ENCODE data around the gene SLCO4A1.

The SLCO4A1 gene

GRCh38 chr20:62645613-62646012, 3.3 kb downstream of the SLCO4A1 start:
- peak overlapping the region in 1 of 2 donors; percentile 14 for H3K9ac ChIP-seq (ENCODE audit: low read depth in 1 of 2, low read length in 2 of 2)
- H3K4me1 ChIP-seq (ENCODE audit: control insufficient read depth in 1 of 2, insufficient read depth in 2 of 2, low read length in 2 of 2) = peaks cover 68 to 80% of the 10 kb centered on the region in 2 donors
- H3K27ac ChIP-seq (ENCODE audit: low read depth, low read length) = no peak overlapping the region
- H3K9me3 ChIP-seq (ENCODE audit: control insufficient read depth in 1 of 2, low read length in 2 of 2) = no peaks in the 10 kb centered on the region
- H3K36me3 ChIP-seq (ENCODE audit: control insufficient read depth in 1 of 2, insufficient read depth in 2 of 2, low read length in 2 of 2) = no peaks in the 10 kb centered on the region
- H3K27me3 ChIP-seq (ENCODE audit: control insufficient read depth in 1 of 2, insufficient read depth in 2 of 2, low read length in 2 of 2) = no peaks in the 10 kb centered on the region
- no peak overlapping the region for H3K4me3 ChIP-seq (ENCODE audit: low read depth in 1 of 2, low read length in 2 of 2)

DNA sequence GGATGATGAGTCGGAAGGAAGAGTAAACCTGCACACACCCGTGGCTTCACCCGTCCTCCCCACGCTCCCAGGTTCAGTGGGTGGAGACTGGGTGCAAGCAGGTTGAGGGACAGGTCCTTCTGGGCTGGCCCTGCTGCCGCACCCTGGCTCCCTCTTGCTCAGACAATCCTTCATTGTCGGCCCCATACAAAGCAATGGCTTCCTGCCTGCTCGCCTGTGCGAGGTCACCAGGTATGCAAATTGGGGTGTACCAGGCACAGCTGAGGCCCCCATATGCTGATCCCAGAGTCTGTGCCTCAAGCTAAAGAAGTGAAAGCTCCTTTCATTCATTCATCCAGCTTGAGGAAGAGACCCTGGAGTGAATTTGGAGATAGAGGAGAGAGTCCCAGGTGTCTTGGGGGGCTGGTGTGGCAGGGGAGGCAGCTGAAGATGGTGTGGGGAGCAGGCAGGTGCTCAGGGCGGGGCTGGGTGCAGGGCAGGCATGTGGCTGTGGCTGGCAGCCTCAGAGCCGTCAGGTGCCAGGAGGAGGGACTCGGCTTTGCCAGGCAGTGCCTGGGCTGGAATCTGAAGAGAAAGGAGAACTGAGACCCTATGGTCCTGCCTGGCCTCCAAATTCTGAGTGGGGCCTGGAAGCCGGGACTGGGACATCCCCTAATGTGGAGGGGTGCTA, 4.7 kb downstream of the SLCO4A1 start:
- H3K27ac ChIP-seq (ENCODE audit: low read depth, low read length) = peak overlapping the region; percentile 58

DNA sequence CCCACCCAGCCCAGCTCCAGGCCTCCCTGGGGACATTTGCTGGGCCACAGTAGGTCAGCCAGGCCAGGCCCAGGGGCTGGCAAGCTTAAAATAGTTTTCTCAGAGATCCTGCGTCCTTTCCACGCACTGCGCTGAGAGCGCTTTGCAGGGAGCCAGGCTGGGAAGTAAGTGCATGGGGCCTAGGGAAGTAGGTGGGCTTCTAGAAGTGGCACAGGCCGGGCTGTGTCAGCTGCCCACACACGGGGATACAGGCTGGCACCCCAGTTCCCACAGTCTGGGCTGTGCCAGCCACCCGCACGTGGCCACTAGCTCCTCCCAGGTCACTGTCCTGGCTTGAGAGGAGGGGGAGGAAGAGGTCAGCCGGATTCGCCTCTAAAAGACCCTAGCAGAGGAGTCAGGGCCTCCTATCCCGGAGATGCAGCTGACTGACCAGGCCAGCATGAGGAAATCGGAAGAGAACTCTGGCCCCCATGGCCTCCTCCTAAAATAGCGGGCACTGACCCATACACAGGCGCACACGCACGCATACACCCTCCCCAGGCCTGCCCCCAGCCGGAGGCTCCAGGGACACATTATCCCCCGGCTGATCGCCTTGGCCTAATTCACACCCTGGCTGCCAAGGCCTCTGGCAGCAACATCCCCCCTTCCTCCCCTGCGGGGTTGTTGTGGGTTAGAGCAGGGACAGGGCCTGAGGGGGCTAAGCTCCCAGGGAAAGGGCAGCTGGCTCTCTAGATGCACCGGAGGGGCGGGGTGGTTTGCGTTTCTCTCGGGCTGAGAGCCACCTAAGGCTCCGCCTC, 5.4 kb downstream of the SLCO4A1 start:
- H3K4me1 ChIP-seq (ENCODE audit: control insufficient read depth in 1 of 2, insufficient read depth in 2 of 2, low read length in 2 of 2) = peaks cover 78 to 88% of the 10 kb centered on the region in 2 donors
- peak overlapping the region; percentile 49 for H3K27ac ChIP-seq (ENCODE audit: low read depth, low read length)
- peak overlapping the region in 1 of 2 donors; percentile 19 for H3K4me3 ChIP-seq (ENCODE audit: low read depth in 1 of 2, low read length in 2 of 2)
- no peaks in the 10 kb centered on the region for H3K36me3 ChIP-seq (ENCODE audit: control insufficient read depth in 1 of 2, insufficient read depth in 2 of 2, low read length in 2 of 2)
- H3K27me3 ChIP-seq (ENCODE audit: control insufficient read depth in 1 of 2, insufficient read depth in 2 of 2, low read length in 2 of 2) = no peaks in the 10 kb centered on the region
- peak overlapping the region; percentile 65 to 67 for H3K9ac ChIP-seq (ENCODE audit: low read depth in 1 of 2, low read length in 2 of 2)
- H3K9me3 ChIP-seq (ENCODE audit: control insufficient read depth in 1 of 2, low read length in 2 of 2) = no peaks in the 10 kb centered on the region

More for the DNA sequence above, 4.7 kb downstream of the SLCO4A1 start:
- no peaks in the 10 kb centered on the region for H3K9me3 ChIP-seq (ENCODE audit: control insufficient read depth in 1 of 2, low read length in 2 of 2)
- H3K27me3 ChIP-seq (ENCODE audit: control insufficient read depth in 1 of 2, insufficient read depth in 2 of 2, low read length in 2 of 2) = no peaks in the 10 kb centered on the region
- H3K36me3 ChIP-seq (ENCODE audit: control insufficient read depth in 1 of 2, insufficient read depth in 2 of 2, low read length in 2 of 2) = no peaks in the 10 kb centered on the region
- H3K4me1 ChIP-seq (ENCODE audit: control insufficient read depth in 1 of 2, insufficient read depth in 2 of 2, low read length in 2 of 2) = peaks cover 74 to 83% of the 10 kb centered on the region in 2 donors
- peak overlapping the region; percentile 65 to 67 for H3K9ac ChIP-seq (ENCODE audit: low read depth in 1 of 2, low read length in 2 of 2)
- H3K4me3 ChIP-seq (ENCODE audit: low read depth in 1 of 2, low read length in 2 of 2) = no peak overlapping the region

GRCh38 chr20:62648318-62648995, 6.2 kb downstream of the SLCO4A1 start:
- H3K9ac ChIP-seq (ENCODE audit: low read depth in 1 of 2, low read length in 2 of 2) = no peak overlapping the region
- peaks cover 80 to 90% of the 10 kb centered on the region in 2 donors for H3K4me1 ChIP-seq (ENCODE audit: control insufficient read depth in 1 of 2, insufficient read depth in 2 of 2, low read length in 2 of 2)
- no peak overlapping the region for H3K27ac ChIP-seq (ENCODE audit: low read depth, low read length)

DNA sequence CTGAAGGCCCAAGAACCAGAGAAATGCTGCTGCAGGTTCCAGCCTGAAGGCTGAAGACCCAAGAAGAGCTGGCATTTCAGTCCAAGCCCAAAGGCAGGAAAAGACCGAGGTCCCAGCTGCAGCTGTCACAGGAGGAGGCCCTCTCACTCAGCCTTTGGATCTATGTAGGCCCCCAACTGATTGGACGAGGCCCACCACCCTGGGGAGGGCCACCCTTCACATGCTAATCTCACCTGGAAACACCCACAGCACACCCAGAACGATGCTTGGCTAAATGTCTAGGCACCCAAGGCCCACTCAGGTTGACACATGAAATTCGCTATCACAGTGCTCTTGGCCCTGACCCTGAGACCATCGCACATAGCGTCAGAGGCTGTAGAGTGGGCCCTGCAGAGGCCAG, 6.8 kb downstream of the SLCO4A1 start:
- H3K9ac ChIP-seq (ENCODE audit: low read depth in 1 of 2, low read length in 2 of 2) = no peak overlapping the region
- H3K27ac ChIP-seq (ENCODE audit: low read depth, low read length) = no peak overlapping the region
- no peak overlapping the region for H3K4me3 ChIP-seq (ENCODE audit: low read depth in 1 of 2, low read length in 2 of 2)
- no peaks in the 10 kb centered on the region for H3K36me3 ChIP-seq (ENCODE audit: control insufficient read depth in 1 of 2, insufficient read depth in 2 of 2, low read length in 2 of 2)
- H3K4me1 ChIP-seq (ENCODE audit: control insufficient read depth in 1 of 2, insufficient read depth in 2 of 2, low read length in 2 of 2) = peaks cover 74 to 85% of the 10 kb centered on the region in 2 donors
- no peaks in the 10 kb centered on the region for H3K9me3 ChIP-seq (ENCODE audit: control insufficient read depth in 1 of 2, low read length in 2 of 2)
- H3K27me3 ChIP-seq (ENCODE audit: control insufficient read depth in 1 of 2, insufficient read depth in 2 of 2, low read length in 2 of 2) = no peaks in the 10 kb centered on the region

More at GRCh38 chr20:62648318-62648995, 6.2 kb downstream of the SLCO4A1 start:
- no peaks in the 10 kb centered on the region for H3K9me3 ChIP-seq (ENCODE audit: control insufficient read depth in 1 of 2, low read length in 2 of 2)
- no peak overlapping the region for H3K4me3 ChIP-seq (ENCODE audit: low read depth in 1 of 2, low read length in 2 of 2)
- H3K36me3 ChIP-seq (ENCODE audit: control insufficient read depth in 1 of 2, insufficient read depth in 2 of 2, low read length in 2 of 2) = no peaks in the 10 kb centered on the region
- no peaks in the 10 kb centered on the region for H3K27me3 ChIP-seq (ENCODE audit: control insufficient read depth in 1 of 2, insufficient read depth in 2 of 2, low read length in 2 of 2)

- peaks cover 59 to 69% of the 10 kb centered on the region in 2 donors for H3K4me1 ChIP-seq (ENCODE audit: control insufficient read depth in 1 of 2, insufficient read depth in 2 of 2, low read length in 2 of 2)
These were observed 8.4 kb downstream of the SLCO4A1 start for GRCh38 chr20:62650551-62651284.

GRCh38 chr20:62651285-62652021, 9.2 kb downstream of the SLCO4A1 start:
- Histone ChIP-seq H3K4me3 (ENCODE audit: low read depth in 1 of 2, low read length in 2 of 2) (peak overlapping the region in 1 of 2 donors; percentile 15), H3K36me3 (ENCODE audit: control insufficient read depth in 1 of 2, insufficient read depth in 2 of 2, low read length in 2 of 2) (no peaks in the 10 kb centered on the region), H3K9me3 (ENCODE audit: control insufficient read depth in 1 of 2, low read length in 2 of 2) (no peaks in the 10 kb centered on the region), H3K27me3 (ENCODE audit: control insufficient read depth in 1 of 2, insufficient read depth in 2 of 2, low read length in 2 of 2) (no peaks in the 10 kb centered on the region), H3K4me1 (ENCODE audit: control insufficient read depth in 1 of 2, insufficient read depth in 2 of 2, low read length in 2 of 2) (peaks cover 51 to 64% of the 10 kb centered on the region in 2 donors), H3K27ac (ENCODE audit: low read depth, low read length) (peak overlapping the region; percentile 89), H3K9ac (ENCODE audit: low read depth in 1 of 2, low read length in 2 of 2) (peak overlapping the region; percentile 3 to 62)

More at GRCh38 chr20:62650551-62651284, 8.4 kb downstream of the SLCO4A1 start:
- Histone ChIP-seq H3K27ac (ENCODE audit: low read depth, low read length) (peak overlapping the region; percentile 24), H3K36me3 (ENCODE audit: control insufficient read depth in 1 of 2, insufficient read depth in 2 of 2, low read length in 2 of 2) (no peaks in the 10 kb centered on the region), H3K9ac (ENCODE audit: low read depth in 1 of 2, low read length in 2 of 2) (peak overlapping the region; percentile 3 to 62), H3K27me3 (ENCODE audit: control insufficient read depth in 1 of 2, insufficient read depth in 2 of 2, low read length in 2 of 2) (no peaks in the 10 kb centered on the region), H3K4me3 (ENCODE audit: low read depth in 1 of 2, low read length in 2 of 2) (peak overlapping the region in 1 of 2 donors; percentile 15), H3K9me3 (ENCODE audit: control insufficient read depth in 1 of 2, low read length in 2 of 2) (no peaks in the 10 kb centered on the region)

DNA sequence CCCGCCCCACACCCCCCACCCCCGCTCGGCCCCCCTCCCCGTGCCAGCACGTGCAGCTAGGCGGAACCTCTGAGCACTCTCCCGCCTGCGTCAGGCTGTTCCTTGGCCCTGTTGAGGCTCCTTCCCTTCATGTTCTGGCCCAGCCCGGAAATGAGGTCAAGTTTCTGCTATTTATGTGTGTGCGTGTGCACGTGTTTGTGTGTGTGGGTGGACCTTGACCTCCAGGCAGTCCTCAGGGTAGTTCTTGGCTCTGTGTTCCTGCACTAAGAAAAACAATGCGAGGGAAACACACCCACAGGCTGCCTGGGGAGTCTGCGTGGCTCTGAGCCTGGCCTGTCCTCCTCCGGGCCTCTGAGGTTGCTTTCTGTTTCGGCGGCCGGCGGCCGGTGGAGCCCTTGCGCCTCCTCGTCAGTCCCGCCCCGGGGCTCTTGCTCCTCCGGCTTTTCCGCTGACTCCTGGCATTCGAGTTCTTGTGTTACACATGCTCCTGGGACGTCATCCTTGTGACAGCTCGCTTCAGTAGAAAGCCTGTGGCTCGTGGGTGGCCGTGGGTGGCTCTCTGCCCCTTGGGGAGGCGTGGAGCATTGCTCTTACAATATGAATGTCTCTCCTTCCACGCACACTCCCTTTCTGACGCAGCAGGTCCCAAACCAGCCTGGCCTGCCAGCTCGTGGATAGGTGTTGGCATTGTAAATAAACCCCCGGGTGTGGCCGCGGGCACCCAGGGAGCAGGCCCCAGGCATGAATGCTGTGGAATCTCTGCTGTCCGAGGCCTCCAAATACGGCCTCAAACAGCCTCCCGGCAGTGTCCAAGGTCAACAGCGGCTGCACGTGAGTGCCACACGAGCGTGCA, 10.0 kb downstream of the SLCO4A1 start:
- H3K9me3 ChIP-seq (ENCODE audit: control insufficient read depth in 1 of 2, low read length in 2 of 2) = no peaks in the 10 kb centered on the region
- H3K27me3 ChIP-seq (ENCODE audit: control insufficient read depth in 1 of 2, insufficient read depth in 2 of 2, low read length in 2 of 2) = no peaks in the 10 kb centered on the region
- H3K9ac ChIP-seq (ENCODE audit: low read depth in 1 of 2, low read length in 2 of 2) = peak overlapping the region; percentile 81 to 87
- peak overlapping the region; percentile 42 to 48 for H3K4me3 ChIP-seq (ENCODE audit: low read depth in 1 of 2, low read length in 2 of 2)
- H3K36me3 ChIP-seq (ENCODE audit: control insufficient read depth in 1 of 2, insufficient read depth in 2 of 2, low read length in 2 of 2) = peaks cover 0 to 3% of the 10 kb centered on the region in 2 donors
- peak overlapping the region; percentile 99 for H3K27ac ChIP-seq (ENCODE audit: low read depth, low read length)
- H3K4me1 ChIP-seq (ENCODE audit: control insufficient read depth in 1 of 2, insufficient read depth in 2 of 2, low read length in 2 of 2) = peaks cover 43 to 56% of the 10 kb centered on the region in 2 donors

Measured in duodenal mucosa (tissue), 2 donors.